ENCODE results near the gene TNIK.

DNA sequence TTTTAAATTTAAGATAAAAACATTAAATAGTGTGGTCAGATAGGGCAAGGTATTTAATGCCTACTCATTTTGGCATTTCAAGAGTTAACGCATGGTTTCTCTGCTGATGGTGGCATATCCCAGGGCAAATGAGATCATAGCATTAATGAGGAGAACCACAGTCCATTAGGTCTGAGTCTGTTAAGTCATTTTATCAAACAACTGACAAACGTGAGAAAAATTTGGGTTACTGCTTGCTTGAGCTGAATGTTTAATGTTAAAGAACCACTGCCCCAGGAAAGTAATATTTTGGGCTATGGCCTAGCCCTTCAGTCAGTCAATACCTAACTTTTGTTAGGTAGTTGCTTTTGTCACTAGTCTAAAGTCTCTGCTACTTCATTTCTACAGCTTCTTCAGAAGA lies 395.7 kb downstream of the TNIK start:
- TF ChIP-seq, protein P1, sequence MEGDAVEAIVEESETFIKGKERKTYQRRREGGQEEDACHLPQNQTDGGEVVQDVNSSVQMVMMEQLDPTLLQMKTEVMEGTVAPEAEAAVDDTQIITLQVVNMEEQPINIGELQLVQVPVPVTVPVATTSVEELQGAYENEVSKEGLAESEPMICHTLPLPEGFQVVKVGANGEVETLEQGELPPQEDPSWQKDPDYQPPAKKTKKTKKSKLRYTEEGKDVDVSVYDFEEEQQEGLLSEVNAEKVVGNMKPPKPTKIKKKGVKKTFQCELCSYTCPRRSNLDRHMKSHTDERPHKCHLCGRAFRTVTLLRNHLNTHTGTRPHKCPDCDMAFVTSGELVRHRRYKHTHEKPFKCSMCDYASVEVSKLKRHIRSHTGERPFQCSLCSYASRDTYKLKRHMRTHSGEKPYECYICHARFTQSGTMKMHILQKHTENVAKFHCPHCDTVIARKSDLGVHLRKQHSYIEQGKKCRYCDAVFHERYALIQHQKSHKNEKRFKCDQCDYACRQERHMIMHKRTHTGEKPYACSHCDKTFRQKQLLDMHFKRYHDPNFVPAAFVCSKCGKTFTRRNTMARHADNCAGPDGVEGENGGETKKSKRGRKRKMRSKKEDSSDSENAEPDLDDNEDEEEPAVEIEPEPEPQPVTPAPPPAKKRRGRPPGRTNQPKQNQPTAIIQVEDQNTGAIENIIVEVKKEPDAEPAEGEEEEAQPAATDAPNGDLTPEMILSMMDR (IDR thresholded peaks at IDR 0.05) = no peak
- TF ChIP-seq EP300 (IDR thresholded peaks at IDR 0.05) (no peak), POLR2A (IDR thresholded peaks at IDR 0.05) (no peak)

Data from stomach (tissue), 4 donors.